HepG2 (cell line): ENCODE results near the gene RNF17. TPM values are rescaled to one million over a fixed set of nuclear protein-coding genes. Genes with fewer than 3 reads are reported as not detected.

Experiments
- AKAP8 ChIP-seq: sonication (generic); formaldehyde crosslinking; IDR thresholded peaks from 2 replicates; pipeline ENCODE4 v1.5.1; 2020; ENCODE audit warnings: mild to moderate bottlenecking, missing genetic modification reagents
- CREM ChIP-seq, 2 experiments: sonication (generic) in 1 of 2; formaldehyde crosslinking in 1 of 2; IDR thresholded peaks; 2 replicates each; pipeline versions ENCODE4 v1.4.0 to v1.6.1; 2016 to 2020; ENCODE audit warnings: antibody characterized with exemption in 1 of 2, mild to moderate bottlenecking in 1 of 2, missing genetic modification reagents in 1 of 2
- GABPA ChIP-seq, 2 experiments: IDR thresholded peaks; 2 replicates each; pipeline ENCODE4 v1.6.1; 2011 to 2016; ENCODE audit warnings: low read depth in 2 of 2, low read length in 1 of 2, missing biosample characterization in 1 of 2, missing genetic modification characterization in 1 of 2
- HNF1B ChIP-seq: sonication (generic); formaldehyde crosslinking; IDR thresholded peaks from 2 replicates; pipeline ENCODE4 v1.5.1; 2020; ENCODE audit warnings: mild to moderate bottlenecking, moderate library complexity, missing genetic modification reagents
- KDM2A ChIP-seq: sonication (generic); formaldehyde crosslinking; IDR thresholded peaks from 2 replicates; pipeline ENCODE4 v1.4.0; 2020; ENCODE audit warnings: low read depth, missing genetic modification reagents, borderline replicate concordance
- KLF16 ChIP-seq, 2 experiments: sonication (generic) in 1 of 2; formaldehyde crosslinking in 1 of 2; IDR thresholded peaks; 2 replicates each; pipeline versions ENCODE4 v1.6.1 to v1.8.0; 2016 to 2023; ENCODE audit warnings: missing genetic modification reagents in 2 of 2, missing compliant biosample characterization in 1 of 2
- NFE2L2 ChIP-seq: fragments of 150-350 bp; IDR thresholded peaks from 2 replicates; pipeline ENCODE4 v1.6.1; 2014; ENCODE audit warnings: low read length
- NONO ChIP-seq, 2 experiments: fragments of 450-650 bp in 1 of 2; sonication (generic) in 1 of 2; formaldehyde crosslinking in 1 of 2; IDR thresholded peaks in 1 of 2; conservative IDR thresholded peaks in 1 of 2; 2 replicates each; pipeline versions ENCODE4 v1.6.1 to v1.8.0; 2017 to 2022; ENCODE audit warnings: mild to moderate bottlenecking in 1 of 2, missing genetic modification reagents in 1 of 2, moderate library complexity in 1 of 2
- SAFB2 ChIP-seq: sonication (generic); formaldehyde crosslinking; IDR thresholded peaks from 2 replicates; pipeline ENCODE4 v1.5.1; 2020; ENCODE audit warnings: missing genetic modification reagents, low read depth, mild to moderate bottlenecking, borderline replicate concordance
- SRY ChIP-seq: sonication (generic); formaldehyde crosslinking; IDR thresholded peaks from 2 replicates; pipeline ENCODE4 v1.8.0; 2022; ENCODE audit warnings: mild to moderate bottlenecking, missing genetic modification reagents
- U2AF1 ChIP-seq: fragments of 200-400 bp; formaldehyde crosslinking; optimal IDR thresholded peaks from 2 replicates; pipeline ENCODE3; 2017; ENCODE audit warnings: mild to moderate bottlenecking, low read depth, low read length
- ZBTB26 ChIP-seq: IDR thresholded peaks from 2 replicates; pipeline ENCODE4 v1.6.1; 2016; ENCODE audit warnings: missing compliant biosample characterization, missing genetic modification reagents, borderline replicate concordance
- ZNF17 ChIP-seq: sonication (generic); formaldehyde crosslinking; IDR thresholded peaks from 2 replicates; pipeline ENCODE4 v1.5.0; 2020; ENCODE audit warnings: mild to moderate bottlenecking, missing genetic modification reagents
- ZSCAN22 ChIP-seq: sonication (generic); formaldehyde crosslinking; IDR thresholded peaks from 2 replicates; pipeline ENCODE4 v1.4.0; 2020; ENCODE audit warnings: mild to moderate bottlenecking, missing genetic modification reagents
- ZSCAN29 ChIP-seq: sonication (generic); formaldehyde crosslinking; conservative IDR thresholded peaks from 2 replicates; pipeline ENCODE4 v1.4.0; 2020; ENCODE audit warnings: mild to moderate bottlenecking, missing genetic modification reagents
- ZSCAN31 ChIP-seq: sonication (generic); formaldehyde crosslinking; IDR thresholded peaks from 2 replicates; pipeline ENCODE4 v1.5.0; 2020; ENCODE audit warnings: low read depth, mild to moderate bottlenecking, missing genetic modification reagents
- polyA plus RNA-seq, 8 experiments: library from polyadenylated mRNA; depleted of rRNA in 3 of 8; stranded (reverse) in 7 of 8; unstranded in 1 of 8; fragments of >200 nt; fragmentation: Illumina TruSeq in 4 of 8; extraction: Trizol in 4 of 8; gene quantifications; 2 replicates each; pipeline versions ENCODE4 v1.2.1 to v1.2.3, GENCODE V29; 2011 to 2016; ENCODE audit warnings: low read depth in 4 of 8, missing spikeins in 1 of 8, mixed read lengths in 1 of 8; ENCODE audit not compliant: insufficient read depth in 1 of 8
- total RNA-seq, 5 experiments: library from RNA; depleted of rRNA; stranded (reverse); fragments of >200 nt; fragmentation: Illumina TruSeq; extraction: Trizol; gene quantifications; 2 replicates each; pipeline ENCODE4 v1.2.3, GENCODE V29; 2016; ENCODE audit warnings: low read depth in 1 of 5
- TF ChIP-seq, protein P1 (sequence below): sonication (generic); formaldehyde crosslinking; IDR thresholded peaks from 2 replicates; pipeline ENCODE4 v1.5.1; 2020; ENCODE audit warnings: mild to moderate bottlenecking, missing genetic modification reagents
- TF ChIP-seq, protein P2 (sequence below): sonication (generic); formaldehyde crosslinking; IDR thresholded peaks from 2 replicates; pipeline ENCODE4 v1.8.1; 2023; ENCODE audit warnings: mild to moderate bottlenecking, moderate library complexity, missing genetic modification reagents

RNF17 gene
- total and polyA plus RNA-seq, 2 of the 13 experiments (the other 11 are each of a cell fraction or from before 2014, with no cell fraction given): not detected

- TF ChIP-seq ZBTB26 (CRISPR knock-in tag) (no peak), HNF1B (CRISPR knock-in tag) (peak; percentile 70), CREM (IDR thresholded peaks at IDR 0.05) (peak; percentile 88; the same call in 1 of the 2 replicates), CREM (CRISPR knock-in tag; IDR thresholded peaks at IDR 0.05) (no peak), GABPA (IDR thresholded peaks at IDR 0.05; ENCODE audit: low read depth, low read length) (peak; percentile 74), GABPA (CRISPR knock-in tag; IDR thresholded peaks at IDR 0.05; ENCODE audit: low read depth) (peak; percentile 87), U2AF1 (no peak), SRY (CRISPR knock-in tag) (peak; percentile 52; the same call in 1 of the 2 replicates), KLF16 (CRISPR knock-in tag; IDR thresholded peaks at IDR 0.05) (peak in 1 of 2 experiments; percentile 86; a peak in 2 of 4 replicates), KDM2A (CRISPR knock-in tag) (peak; percentile 80; the same call in 1 of the 2 replicates), AKAP8 (no peak), NFE2L2 (0 out of 2 replicates have a peak, but pooled peaks have one; percentile 5), NONO (IDR thresholded peaks at IDR 0.05) (no peak), NONO (CRISPR knock-in tag; conservative IDR thresholded peaks at IDR 0.05) (peak; percentile 64), ZNF17 (CRISPR knock-in tag) (no peak), ZSCAN22 (CRISPR knock-in tag) (peak; percentile 38; the same call in 1 of the 2 replicates), ZSCAN31 (CRISPR knock-in tag) (no peak), ZSCAN29 (CRISPR knock-in tag) (no peak), SAFB2 (CRISPR knock-in tag) (no peak; the same call in 1 of the 2 replicates)
- TF ChIP-seq, protein P1, sequence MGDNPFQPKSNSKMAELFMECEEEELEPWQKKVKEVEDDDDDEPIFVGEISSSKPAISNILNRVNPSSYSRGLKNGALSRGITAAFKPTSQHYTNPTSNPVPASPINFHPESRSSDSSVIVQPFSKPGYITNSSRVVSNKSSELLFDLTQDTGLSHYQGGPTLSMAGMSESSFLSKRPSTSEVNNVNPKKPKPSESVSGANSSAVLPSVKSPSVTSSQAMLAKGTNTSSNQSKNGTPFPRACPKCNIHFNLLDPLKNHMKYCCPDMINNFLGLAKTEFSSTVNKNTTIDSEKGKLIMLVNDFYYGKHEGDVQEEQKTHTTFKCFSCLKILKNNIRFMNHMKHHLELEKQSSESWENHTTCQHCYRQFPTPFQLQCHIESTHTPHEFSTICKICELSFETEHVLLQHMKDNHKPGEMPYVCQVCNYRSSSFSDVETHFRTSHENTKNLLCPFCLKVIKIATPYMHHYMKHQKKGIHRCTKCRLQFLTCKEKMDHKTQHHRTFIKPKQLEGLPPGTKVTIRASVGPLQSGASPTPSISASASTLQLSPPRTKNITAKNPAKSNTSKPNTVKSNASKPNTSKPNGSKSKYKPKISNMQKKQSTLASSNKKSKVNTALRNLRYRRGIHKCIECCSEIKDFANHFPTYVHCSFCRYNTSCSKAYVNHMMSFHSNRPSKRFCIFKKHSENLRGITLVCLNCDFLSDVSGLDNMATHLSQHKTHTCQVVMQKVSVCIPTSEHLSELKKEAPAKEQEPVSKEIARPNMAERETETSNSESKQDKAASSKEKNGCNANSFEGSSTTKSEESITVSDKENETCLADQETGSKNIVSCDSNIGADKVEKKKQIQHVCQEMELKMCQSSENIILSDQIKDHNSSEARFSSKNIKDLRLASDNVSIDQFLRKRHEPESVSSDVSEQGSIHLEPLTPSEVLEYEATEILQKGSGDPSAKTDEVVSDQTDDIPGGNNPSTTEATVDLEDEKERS: peak; percentile 75; the same call in 1 of the 2 replicates
- TF ChIP-seq, protein P2, sequence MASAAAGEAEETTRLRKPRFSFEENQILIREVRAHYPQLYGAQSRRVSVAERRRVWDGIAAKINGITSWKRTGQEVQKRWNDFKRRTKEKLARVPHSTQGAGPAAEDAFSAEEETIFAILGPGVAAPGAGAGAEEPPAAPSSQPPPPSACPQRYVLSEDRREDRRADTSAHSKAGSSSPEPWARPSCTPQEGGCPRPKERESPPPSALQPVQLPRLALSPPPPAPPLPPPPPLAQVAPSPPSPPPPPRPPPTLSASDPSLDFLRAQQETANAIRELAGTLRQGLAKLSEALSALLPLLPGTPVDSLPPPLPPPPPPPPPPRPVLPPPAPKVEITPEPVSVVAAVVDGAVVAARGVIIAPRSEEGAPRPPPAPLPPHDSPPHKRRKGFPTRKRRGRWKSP (CRISPR knock-in tag): peak; percentile 55; the same call in 1 of the 2 replicates
Observed at GRCh38 chr13:24922745-24923591, 159.0 kb downstream of the RNF17 start (continued).
